PC-3 (cell line): Measurements from ENCODE around the gene CHN1. TPM values are rescaled to one million over a fixed set of nuclear protein-coding genes. Genes with fewer than 3 reads are reported as not detected.

Experiments used
- ATAC-seq: fragments of 200-7000 bp; cut with Tn5 transposase; 2 replicates; pipeline ENCODE4 v1.9.1; 2020; ENCODE audit warnings: mild to moderate bottlenecking, moderate library complexity
- BruUV-seq: library from RNA; stranded (reverse); fragments of 400-500 nt; replicated peaks from 2 replicates; lab custom pipeline; 2021; lab: Mats Ljungman, UMichigan
- CTCF ChIA-PET: fragments of 300-600 bp; sonication (Branson Sonifier 250); formaldehyde crosslinking; loops from one replicate; lab custom pipeline; 2022; ENCODE audit warnings: antibody characterized with exemption; lab: Charles Lee
- POLR2A ChIA-PET: fragments of 300-600 bp; sonication (Branson Sonifier 250); formaldehyde crosslinking; loops from one replicate; lab custom pipeline; 2022; ENCODE audit warnings: antibody characterized with exemption; ENCODE audit not compliant: unreplicated experiment; lab: Charles Lee
- DNase-seq: peaks from one replicate; pipeline ENCODE4 v3.0.0-alpha.2; 2015
- H2AFZ ChIP-seq: fragments of 300-600 bp; sonication (generic); 2 replicates; pipeline ENCODE4 v1.6.0; 2016; ENCODE audit warnings: antibody characterized with exemption, low read length
- H3F3A ChIP-seq: fragments of 300-600 bp; sonication (generic); one replicate; pipeline ENCODE4 v1.6.0; 2017; ENCODE audit warnings: antibody characterized with exemption, low read length, control low read depth, mild to moderate bottlenecking; ENCODE audit not compliant: unreplicated experiment
- H3K27ac ChIP-seq: fragments of 300-600 bp; sonication (generic); 2 replicates; pipeline ENCODE4 v1.5.1; 2016; ENCODE audit warnings: mild to moderate bottlenecking, low read length
- H3K27me3 ChIP-seq: fragments of 300-600 bp; sonication (generic); 2 replicates; pipeline ENCODE4 v1.6.1; 2016; ENCODE audit warnings: low read length, mixed read lengths
- H3K36me3 ChIP-seq: fragments of 300-600 bp; sonication (generic); 2 replicates; pipeline ENCODE4 v1.6.1; 2016; ENCODE audit warnings: low read depth, mixed run types, low read length, mixed read lengths
- H3K4me1 ChIP-seq: fragments of 300-600 bp; sonication (generic); 2 replicates; pipeline ENCODE4 v1.5.1; 2016; ENCODE audit warnings: low read length; ENCODE audit not compliant: insufficient read depth
- H3K4me2 ChIP-seq: fragments of 300-600 bp; sonication (generic); 2 replicates; pipeline ENCODE4 v1.6.0; 2016; ENCODE audit warnings: low read length
- H3K4me3 ChIP-seq: fragments of 300-600 bp; sonication (generic); 2 replicates; pipeline ENCODE4 v1.5.1; 2016; ENCODE audit warnings: mild to moderate bottlenecking, low read length, mixed read lengths
- H3K79me2 ChIP-seq: fragments of 300-600 bp; sonication (generic); 2 replicates; pipeline ENCODE4 v1.6.1; 2017; ENCODE audit warnings: low read length, mixed read lengths
- H3K9ac ChIP-seq: fragments of 300-600 bp; sonication (generic); 2 replicates; pipeline ENCODE4 v1.6.0; 2016; ENCODE audit warnings: mild to moderate bottlenecking, low read length
- H3K9me2 ChIP-seq: fragments of 300-600 bp; sonication (generic); replicated peaks from 2 replicates; pipeline ENCODE4 v1.6.1; 2016; ENCODE audit warnings: mixed run types, low read length, mixed read lengths
- H3K9me3 ChIP-seq: fragments of 300-600 bp; sonication (generic); 2 replicates; pipeline ENCODE4 v1.6.1; 2016; ENCODE audit warnings: low read length, mixed read lengths
- H4K20me1 ChIP-seq: fragments of 300-600 bp; sonication (generic); 2 replicates; pipeline ENCODE4 v1.6.1; 2016; ENCODE audit warnings: low read length, mixed read lengths
- CTCF ChIP-seq: fragments of 300-600 bp; sonication (generic); conservative IDR thresholded peaks from 2 replicates; pipeline ENCODE4 v1.5.1; 2017; ENCODE audit warnings: antibody characterized with exemption, low read depth, mild to moderate bottlenecking, low read length
- EZH2 ChIP-seq: fragments of 300-600 bp; sonication (generic); IDR thresholded peaks from one replicate; pipeline ENCODE4 v1.6.1; 2017; ENCODE audit warnings: antibody characterized with exemption, mild to moderate bottlenecking, low read length; ENCODE audit not compliant: unreplicated experiment
- EZH2phosphoT487 ChIP-seq: fragments of 300-600 bp; sonication (generic); IDR thresholded peaks from 2 replicates; pipeline ENCODE4 v1.6.1; 2018; ENCODE audit warnings: mild to moderate bottlenecking, antibody characterized with exemption, low read length, borderline replicate concordance
- intact Hi-C: fragments of 100-400 bp; cut with micrococcal nuclease; formaldehyde crosslinking; loops from 2 replicates; pipeline ENCODE4 v1.9.0; 2023
- total RNA-seq: library from RNA; depleted of rRNA; stranded (reverse); fragments of >200 nt; gene quantifications from 2 replicates; pipeline ENCODE4 v1.2.3, GENCODE V29; 2014

CHN1 gene
- total RNA-seq, 1 experiment from 2014 or later = 7.8 TPM

GRCh38 chr2:174826051-174826450, 179.1 kb downstream of the CHN1 start:
- DNase-seq (no peak), ATAC-seq (no peak)
- Histone ChIP-seq H3K4me2 (no peak overlapping the region), H3K9me2 (no peaks in the 10 kb centered on the region), H3K4me1 (peaks cover 10% of the 10 kb centered on the region), H4K20me1 (no peaks in the 10 kb centered on the region), H3K9ac (no peak overlapping the region), H3K4me3 (no peak overlapping the region), H3F3A (no peaks in the 10 kb centered on the region), H3K27me3 (no peaks in the 10 kb centered on the region), H3K79me2 (no peaks in the 10 kb centered on the region), H2AFZ (no peak overlapping the region), H3K27ac (no peak overlapping the region), H3K9me3 (no peaks in the 10 kb centered on the region), H3K36me3 (no peaks in the 10 kb centered on the region)
- CTCF ChIA-PET = no interaction called here
- intact Hi-C loops = no loop called here
- POLR2A ChIA-PET = no interaction called here
- TF ChIP-seq EZH2 = no peak
- TF ChIP-seq EZH2phosphoT487 = no peak
- TF ChIP-seq CTCF = no peak
- BruUV-seq = no TSS peak

- no peaks in the 10 kb centered on the region for H3K9me3 ChIP-seq
- H3K9me2 ChIP-seq = no peaks in the 10 kb centered on the region
- peaks cover 10% of the 10 kb centered on the region for H3K4me1 ChIP-seq
- TF ChIP-seq CTCF (no peak), EZH2phosphoT487 (no peak), EZH2 (no peak)
- DNase-seq (no peak), ATAC-seq (no peak)
- H3K27me3 ChIP-seq = no peaks in the 10 kb centered on the region
- H4K20me1 ChIP-seq = no peaks in the 10 kb centered on the region
- H3K36me3 ChIP-seq = no peaks in the 10 kb centered on the region
- ChIA-PET POLR2A (no interaction called here), CTCF (no interaction called here)
- H2AFZ ChIP-seq = no peak overlapping the region
- H3K4me3 ChIP-seq = no peak overlapping the region
- intact Hi-C loops = no loop called here
- H3K79me2 ChIP-seq = no peaks in the 10 kb centered on the region
- BruUV-seq = no TSS peak
- no peak overlapping the region for H3K9ac ChIP-seq
- H3K4me2 ChIP-seq = no peak overlapping the region
- no peaks in the 10 kb centered on the region for H3F3A ChIP-seq
- no peak overlapping the region for H3K27ac ChIP-seq
These were observed 181.1 kb downstream of the CHN1 start for GRCh38 chr2:174824068-174824467.

GRCh38 chr2:174821628-174822027, 183.6 kb downstream of the CHN1 start:
- POLR2A ChIA-PET = no interaction called here

More at GRCh38 chr2:174821628-174822027, 183.6 kb downstream of the CHN1 start:
- Histone ChIP-seq H3K79me2 (no peaks in the 10 kb centered on the region), H3F3A (no peaks in the 10 kb centered on the region), H3K4me1 (no peaks in the 10 kb centered on the region), H2AFZ (no peak overlapping the region), H3K36me3 (no peaks in the 10 kb centered on the region), H3K9ac (no peak overlapping the region), H3K4me2 (no peak overlapping the region), H3K27ac (no peak overlapping the region), H3K27me3 (no peaks in the 10 kb centered on the region), H4K20me1 (no peaks in the 10 kb centered on the region), H3K4me3 (no peak overlapping the region), H3K9me3 (no peaks in the 10 kb centered on the region), H3K9me2 (no peaks in the 10 kb centered on the region)
- CTCF ChIA-PET = no interaction called here
- intact Hi-C loops = no loop called here
- TF ChIP-seq CTCF = no peak
- TF ChIP-seq EZH2 = no peak
- TF ChIP-seq EZH2phosphoT487 = no peak
- no peak for ATAC-seq
- no peak for DNase-seq
- no TSS peak for BruUV-seq
